CD4-positive, CD25-positive, alpha-beta regulatory T cell (primary cell): ENCODE results near the gene BSDC1. TPM values are rescaled to one million over a fixed set of nuclear protein-coding genes. Genes with fewer than 3 reads are reported as not detected.
A peak's percentile ranks its signal among the peaks of the same experiment; 100 is the strongest.
"Not testable (repeated sequence)": the region's sequence is repeated elsewhere in the genome, so short reads cannot be mapped to it uniquely, and the experiment has no call there.

Experiments used
- ATAC-seq, 2 donors: fragments of 150-1000 bp; cut with Tn5 transposase; one replicate each; pipeline ENCODE4 v1.10.0; 2021; ENCODE audit warnings: low read depth in 2 of 2, moderate number of reproducible peaks in 2 of 2, moderate library complexity in 1 of 2
- DNase-seq, 3 donors: peaks; one replicate each; pipeline versions ENCODE4 v3.0.0 to v3.0.0-alpha.2; 2012 to 2022; ENCODE audit warnings: mixed read lengths in 1 of 3
- H3K27ac ChIP-seq: one replicate; pipeline ENCODE4 v1.7.0; 2013; ENCODE audit warnings: mild to moderate bottlenecking, low read length; ENCODE audit not compliant: insufficient read depth, poor library complexity, severe bottlenecking
- H3K27me3 ChIP-seq: one replicate; pipeline ENCODE4 v1.7.0; 2013; ENCODE audit warnings: low read length; ENCODE audit not compliant: control insufficient read depth, insufficient read depth
- H3K36me3 ChIP-seq: one replicate; pipeline ENCODE4 v1.7.0; 2013; ENCODE audit warnings: mild to moderate bottlenecking, low read length, moderate library complexity; ENCODE audit not compliant: control insufficient read depth, insufficient read depth
- H3K4me1 ChIP-seq: 2 replicates; pipeline ENCODE4 v1.7.0; 2013; ENCODE audit warnings: mild to moderate bottlenecking, low read length; ENCODE audit not compliant: insufficient read depth, control insufficient read depth, poor library complexity, severe bottlenecking
- H3K4me3 ChIP-seq: one replicate; pipeline ENCODE4 v1.7.0; 2013; ENCODE audit warnings: low read depth, mild to moderate bottlenecking, low read length, moderate library complexity
- H3K9me3 ChIP-seq, 2 experiments: 1 replicate in 1 of 2; 2 replicates in 1 of 2; pipeline ENCODE4 v1.7.0; 2013; ENCODE audit warnings: low read length in 2 of 2, mild to moderate bottlenecking in 1 of 2, moderate library complexity in 1 of 2; ENCODE audit not compliant: control insufficient read depth in 2 of 2
- H3K27ac Mint-ChIP-seq, 3 donors: one replicate each; pipeline ENCODE4 v1.8.0; 2020 to 2022; ENCODE audit warnings: mild to moderate bottlenecking in 3 of 3, mixed read lengths in 3 of 3, moderate library complexity in 2 of 3
- H3K27me3 Mint-ChIP-seq: one replicate; pipeline ENCODE4 v1.8.0; 2022; ENCODE audit warnings: mild to moderate bottlenecking, mixed read lengths
- H3K36me3 Mint-ChIP-seq: one replicate; pipeline ENCODE4 v1.8.0; 2020; ENCODE audit warnings: mixed read lengths
- H3K4me1 Mint-ChIP-seq, 4 donors: one replicate each; pipeline ENCODE4 v1.8.0; 2020 to 2022; ENCODE audit warnings: mixed read lengths in 4 of 4, mild to moderate bottlenecking in 1 of 4
- H3K4me3 Mint-ChIP-seq, 4 donors: one replicate each; pipeline ENCODE4 v1.8.0; 2020 to 2022; ENCODE audit warnings: mild to moderate bottlenecking in 4 of 4, mixed read lengths in 4 of 4, moderate library complexity in 3 of 4
- H3K9me3 Mint-ChIP-seq, 7 donors: one replicate each; pipeline ENCODE4 v1.8.0; 2020 to 2022; ENCODE audit warnings: mixed read lengths in 7 of 7, mild to moderate bottlenecking in 3 of 7, moderate library complexity in 2 of 7
- polyA plus RNA-seq, 4 donors: library from polyadenylated mRNA; unstranded; fragments of 300-500 nt; fragmentation: Illumina TruSeq; gene quantifications; one replicate each; pipeline ENCODE4 v1.2.3, GENCODE V29; 2021
- total RNA-seq: library from RNA; stranded (reverse); gene quantifications from one replicate; pipeline ENCODE4 v1.2.3, GENCODE V29; 2022

Gene BSDC1, protein sequence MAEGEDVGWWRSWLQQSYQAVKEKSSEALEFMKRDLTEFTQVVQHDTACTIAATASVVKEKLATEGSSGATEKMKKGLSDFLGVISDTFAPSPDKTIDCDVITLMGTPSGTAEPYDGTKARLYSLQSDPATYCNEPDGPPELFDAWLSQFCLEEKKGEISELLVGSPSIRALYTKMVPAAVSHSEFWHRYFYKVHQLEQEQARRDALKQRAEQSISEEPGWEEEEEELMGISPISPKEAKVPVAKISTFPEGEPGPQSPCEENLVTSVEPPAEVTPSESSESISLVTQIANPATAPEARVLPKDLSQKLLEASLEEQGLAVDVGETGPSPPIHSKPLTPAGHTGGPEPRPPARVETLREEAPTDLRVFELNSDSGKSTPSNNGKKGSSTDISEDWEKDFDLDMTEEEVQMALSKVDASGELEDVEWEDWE
- total RNA-seq (198 TPM), polyA plus RNA-seq (10 to 100 TPM; 27.3 to 45.4 (median 40.1) TPM)

DNA sequence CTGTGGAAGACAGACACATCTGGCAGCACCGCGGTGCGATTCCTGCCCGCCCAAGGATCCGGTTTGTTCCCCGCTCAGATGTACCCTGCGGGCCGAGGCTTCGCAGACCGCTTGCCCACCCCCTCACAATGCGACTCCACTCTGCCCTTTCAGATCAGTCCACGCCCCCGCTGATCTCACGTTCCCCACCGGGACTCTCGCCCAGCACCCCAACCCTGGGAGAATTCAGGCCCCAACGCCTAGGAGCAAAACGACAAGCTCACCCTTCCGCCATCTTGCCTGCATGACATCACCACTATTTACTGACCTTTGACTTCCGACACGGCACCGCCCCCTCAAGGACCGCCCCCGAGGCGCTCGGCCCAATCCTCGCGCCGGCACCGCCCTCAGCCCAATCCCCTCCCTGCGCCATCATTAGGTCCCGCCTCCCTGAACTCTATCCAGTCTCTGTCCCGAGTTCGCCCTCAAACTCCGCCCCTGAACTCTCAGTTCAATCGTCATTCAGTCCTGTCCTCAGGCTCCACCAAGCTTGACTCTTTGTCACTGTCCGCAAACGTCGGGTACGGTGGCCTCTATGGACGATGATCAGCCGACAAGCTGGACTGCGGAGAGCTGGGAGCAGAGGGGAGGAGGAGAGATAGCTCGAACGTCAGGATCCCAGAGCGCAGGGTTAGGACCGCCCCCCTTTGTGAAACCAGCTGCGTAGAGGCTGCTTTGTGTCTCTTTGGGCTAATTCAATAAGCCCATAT, at the start of gene BSDC1:
Gene BSDC1, minus strand, starts transcription at position 301 of the 749 bp plus-strand sequence. Its CDS starts 27 bp downstream, at position 274.
- Histone ChIP-seq H3K4me1 (peaks cover 33% of the 10 kb centered on the region), H3K27ac (peak within 1 kb of the TSS; percentile 96), H3K9me3 (no peaks in the 10 kb centered on the region), H3K36me3 (peaks cover 28% of the 10 kb centered on the region), H3K27me3 (no peaks in the 10 kb centered on the region), H3K4me3 (peak within 1 kb of the TSS; percentile 94)
- peak; percentile 97 to 99 (median 98) for DNase-seq
- ATAC-seq: peak; percentile 99
- peaks cover 4 to 23% (median 19%) of the 10 kb centered on the region in 4 donors for H3K4me1 Mint-ChIP-seq
- H3K4me3 Mint-ChIP-seq: peak within 1 kb of the TSS in 3 of 4 donors; percentile 99 to 100 (median 99)
- peaks cover 4% of the 10 kb centered on the region for H3K36me3 Mint-ChIP-seq
- peaks cover 0 to 1% (median 0%) of the 10 kb centered on the region in 7 donors for H3K9me3 Mint-ChIP-seq
- peak within 1 kb of the TSS; percentile 99 to 100 (median 100) for H3K27ac Mint-ChIP-seq
- peaks cover 12% of the 10 kb centered on the region for H3K27me3 Mint-ChIP-seq

- not testable (repeated sequence) for H3K27me3 ChIP-seq, H3K27ac Mint-ChIP-seq, H3K27ac ChIP-seq, H3K4me3 ChIP-seq, H3K4me3 Mint-ChIP-seq, DNase-seq, H3K36me3 ChIP-seq, H3K9me3 Mint-ChIP-seq, ATAC-seq, H3K4me1 ChIP-seq, H3K36me3 Mint-ChIP-seq, H3K9me3 ChIP-seq, H3K4me1 Mint-ChIP-seq
- peaks cover 33% of the 10 kb centered on the region for H3K27me3 Mint-ChIP-seq
Measured at GRCh38 chr1:32441467-32441866, 47.2 kb upstream of the BSDC1 start.

DNA sequence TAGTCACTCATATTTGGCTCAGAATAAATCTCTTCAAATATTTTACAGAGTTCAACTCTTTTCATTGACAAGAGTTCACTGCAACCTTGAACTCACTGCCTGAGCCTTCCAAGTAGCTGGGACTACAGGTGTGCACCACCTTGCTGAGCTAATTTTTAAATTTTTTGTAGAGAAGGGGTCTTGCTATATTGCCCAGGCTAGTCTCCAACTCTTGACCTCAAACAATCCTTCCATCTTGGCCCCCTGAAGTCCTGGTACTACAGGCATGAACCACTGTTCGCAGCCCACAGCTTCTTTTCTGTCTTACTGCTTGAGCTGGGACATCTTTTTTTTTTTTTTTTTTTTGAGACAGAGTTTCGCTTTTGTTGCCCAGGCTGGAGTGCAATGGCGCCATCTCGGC, 44.5 kb upstream of the BSDC1 start:
- H3K27ac Mint-ChIP-seq, H3K9me3 ChIP-seq, H3K4me3 ChIP-seq, H3K27ac ChIP-seq, H3K4me1 Mint-ChIP-seq, H3K9me3 Mint-ChIP-seq, H3K36me3 ChIP-seq, ATAC-seq, H3K27me3 ChIP-seq, DNase-seq, H3K4me1 ChIP-seq, H3K4me3 Mint-ChIP-seq, H3K36me3 Mint-ChIP-seq: not testable (repeated sequence)
- H3K27me3 Mint-ChIP-seq: peaks cover 19% of the 10 kb centered on the region

DNA sequence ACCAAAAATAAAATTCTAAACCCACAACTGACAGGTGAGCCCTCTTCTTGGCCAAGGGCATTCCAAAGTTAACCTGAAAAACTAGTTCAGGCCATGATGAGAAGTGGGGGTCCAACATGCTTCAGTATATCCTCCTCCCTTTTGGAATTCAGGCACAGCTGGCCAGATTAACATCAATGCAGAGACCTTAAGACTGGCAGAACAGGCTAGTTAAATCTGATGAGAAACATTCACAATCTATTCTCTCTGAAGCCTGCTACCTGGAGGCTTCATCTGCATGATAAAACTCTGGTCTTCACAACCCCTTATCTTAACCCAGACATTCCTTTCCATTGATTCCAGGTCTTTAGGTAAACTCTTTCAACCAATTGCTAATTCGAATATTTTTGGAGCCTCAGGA, 43.9 kb upstream of the BSDC1 start:
- Mint-ChIP-seq H3K4me1 (no peaks in the 10 kb centered on the region), H3K27ac (no peak overlapping the region), H3K9me3 (peaks cover 0 to 7% (median 4%) of the 10 kb centered on the region in 7 donors), H3K36me3 (no peaks in the 10 kb centered on the region), H3K4me3 (no peak overlapping the region), H3K27me3 (peaks cover 25% of the 10 kb centered on the region)
- no peak overlapping the region for H3K4me3 ChIP-seq
- H3K27ac ChIP-seq: no peak overlapping the region
- ATAC-seq: no peak
- H3K4me1 ChIP-seq: no peaks in the 10 kb centered on the region
- H3K9me3 ChIP-seq: peaks cover 7% of the 10 kb centered on the region in 2 experiments
- peaks cover 7% of the 10 kb centered on the region for H3K27me3 ChIP-seq
- no peaks in the 10 kb centered on the region for H3K36me3 ChIP-seq
- DNase-seq: no peak

DNA sequence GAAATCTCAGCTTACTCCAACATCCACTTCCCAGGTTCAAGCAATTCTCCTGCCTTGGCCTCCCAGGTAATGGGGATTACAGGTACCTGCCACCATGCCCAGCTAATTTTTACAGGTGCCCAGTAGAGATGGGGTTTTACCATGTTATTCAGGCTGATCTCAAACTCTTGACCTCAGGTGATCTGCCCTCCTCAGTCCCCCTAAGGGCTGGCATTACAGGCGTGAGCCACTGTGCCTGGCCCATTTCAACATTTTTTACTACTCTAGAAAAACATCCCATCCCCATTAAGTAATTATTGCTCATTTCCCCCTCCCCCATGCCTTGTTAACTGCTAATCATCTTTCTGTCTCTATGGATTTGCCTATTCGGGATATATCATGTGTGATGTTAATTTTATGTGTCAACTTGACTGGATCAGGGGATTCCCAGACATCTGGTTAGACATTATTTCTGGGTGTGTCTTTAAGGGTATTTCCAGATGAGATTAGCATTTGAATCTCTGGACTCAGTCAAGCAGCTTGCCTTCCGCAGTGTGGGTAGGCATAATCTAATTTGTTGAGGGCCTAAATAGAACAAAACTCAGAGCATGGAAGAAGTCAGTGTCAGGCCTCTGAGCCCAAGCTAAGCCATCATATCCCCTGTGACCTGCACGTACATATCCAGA, 37.6 kb upstream of the BSDC1 start:
- Histone ChIP-seq H3K4me1 (no peaks in the 10 kb centered on the region), H3K36me3 (no peaks in the 10 kb centered on the region), H3K27me3 (peaks cover 9% of the 10 kb centered on the region), H3K27ac (no peak overlapping the region), H3K4me3 (no peak overlapping the region), H3K9me3 (no peaks in the 10 kb centered on the region)
- Mint-ChIP-seq H3K4me1 (no peaks in the 10 kb centered on the region), H3K4me3 (no peak overlapping the region), H3K36me3 (no peaks in the 10 kb centered on the region), H3K27me3 (peaks cover 41% of the 10 kb centered on the region), H3K9me3 (no peaks in the 10 kb centered on the region), H3K27ac (no peak overlapping the region)
- ATAC-seq (no peak), DNase-seq (no peak)

DNA sequence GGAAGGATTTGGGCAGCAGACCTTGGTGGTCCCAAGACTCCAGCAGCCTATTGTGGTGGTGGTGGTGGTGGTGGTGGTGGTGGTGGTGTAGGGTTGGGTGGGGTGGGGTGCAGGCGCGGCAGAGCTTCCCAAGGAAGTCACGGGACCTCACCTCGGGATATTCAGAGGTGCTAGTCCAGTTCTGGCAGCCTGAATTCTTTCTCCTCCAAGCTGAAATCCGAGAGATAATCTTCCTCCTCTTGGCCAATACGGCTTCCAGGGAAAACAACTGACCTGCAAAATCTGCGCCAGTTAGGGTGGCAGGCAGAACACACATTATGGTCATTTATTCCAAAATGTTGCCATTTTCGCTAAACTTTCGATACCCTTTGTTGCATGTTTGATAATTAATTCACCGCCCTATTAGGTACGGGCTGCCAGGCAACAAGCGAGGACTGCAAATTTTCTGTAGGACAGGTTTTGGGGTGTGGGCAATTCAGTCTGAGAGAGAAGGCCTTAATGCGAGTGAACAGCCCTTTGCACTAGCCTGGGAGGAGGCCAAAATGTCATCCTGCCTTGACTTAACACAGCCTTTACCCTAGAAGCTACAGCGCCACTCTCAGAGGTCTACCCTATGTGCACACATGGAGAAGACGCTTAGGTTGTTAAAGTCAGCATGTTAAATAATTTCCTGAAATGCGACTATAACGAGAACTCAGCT, 33.2 kb upstream of the BSDC1 start:
- Mint-ChIP-seq H3K4me3 (no peak overlapping the region), H3K4me1 (no peaks in the 10 kb centered on the region), H3K36me3 (no peaks in the 10 kb centered on the region), H3K9me3 (peaks cover 0 to 1% (median 0%) of the 10 kb centered on the region in 7 donors), H3K27ac (no peak overlapping the region), H3K27me3 (peaks cover 43% of the 10 kb centered on the region)
- Histone ChIP-seq H3K9me3 (no peaks in the 10 kb centered on the region), H3K27ac (no peak overlapping the region), H3K27me3 (peaks cover 12% of the 10 kb centered on the region), H3K36me3 (no peaks in the 10 kb centered on the region), H3K4me1 (no peaks in the 10 kb centered on the region), H3K4me3 (no peak overlapping the region)
- no peak for DNase-seq
- ATAC-seq: no peak

DNA sequence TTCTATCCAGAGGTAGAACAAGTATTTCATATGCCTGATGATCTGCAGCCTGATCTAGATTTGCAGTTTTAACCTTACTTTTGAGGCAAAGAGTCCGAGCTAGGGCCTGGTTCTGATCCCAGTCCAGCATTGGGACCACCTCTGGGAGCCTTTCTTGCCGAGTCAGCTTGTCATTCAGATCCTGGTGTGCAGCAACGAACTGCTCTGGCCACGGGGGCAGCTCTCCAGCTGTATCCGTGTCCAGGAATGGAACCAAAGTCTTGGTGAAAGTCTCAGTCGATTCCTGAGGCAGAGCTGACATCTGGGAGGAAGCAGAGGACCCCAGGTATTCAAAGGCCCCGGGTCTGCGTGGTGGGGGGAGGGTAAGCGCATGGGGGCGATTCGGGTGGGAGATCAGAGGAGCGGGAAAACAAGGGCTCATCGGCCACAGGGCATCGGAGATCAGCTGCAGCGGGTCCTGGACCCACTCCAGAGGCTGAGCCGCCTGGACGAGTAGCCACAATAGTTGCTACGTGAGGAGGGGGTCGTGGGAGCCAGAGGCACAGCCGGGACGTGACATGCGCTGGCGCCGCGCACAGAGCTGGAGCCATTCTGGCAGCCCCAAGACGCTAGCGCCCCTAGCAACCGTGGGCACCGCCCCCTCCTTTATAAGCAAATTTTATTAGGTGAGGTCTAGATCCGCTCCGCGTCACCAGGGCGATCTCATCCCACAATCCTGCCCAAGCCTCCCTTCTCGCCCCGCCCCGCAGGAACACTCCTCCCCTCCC, 32.4 kb upstream of the BSDC1 start:
- Histone ChIP-seq H3K36me3 (no peaks in the 10 kb centered on the region), H3K9me3 (no peaks in the 10 kb centered on the region), H3K27me3 (peaks cover 12% of the 10 kb centered on the region), H3K27ac (no peak overlapping the region), H3K4me1 (no peaks in the 10 kb centered on the region), H3K4me3 (no peak overlapping the region)
- no peaks in the 10 kb centered on the region for H3K4me1 Mint-ChIP-seq
- H3K27me3 Mint-ChIP-seq: peaks cover 44% of the 10 kb centered on the region
- no peak overlapping the region for H3K27ac Mint-ChIP-seq
- ATAC-seq (no peak), DNase-seq (no peak)
- peaks cover 0 to 1% (median 0%) of the 10 kb centered on the region in 7 donors for H3K9me3 Mint-ChIP-seq
- H3K4me3 Mint-ChIP-seq: no peak overlapping the region
- H3K36me3 Mint-ChIP-seq: no peaks in the 10 kb centered on the region
